CD4-positive, alpha-beta T cell treated with Interleukin-21 for 1 hour (primary cell): Measurements from ENCODE around the gene PRM1.

Experiments
- DNase-seq: peaks from one replicate; pipeline ENCODE4 v3.0.0-alpha.2; 2020

The PRM1 gene

GRCh38 chr16:11280616-11281522 lies at the start of gene PRM1:
TSS of gene PRM1 (minus strand) at chr16:11281330. CDS start at chr16:11281238, 92 bp downstream.
- no peak for DNase-seq

GRCh38 chr16:11330526-11331237 lies 49.6 kb upstream of the PRM1 start:
- DNase-seq, result no peak

DNA sequence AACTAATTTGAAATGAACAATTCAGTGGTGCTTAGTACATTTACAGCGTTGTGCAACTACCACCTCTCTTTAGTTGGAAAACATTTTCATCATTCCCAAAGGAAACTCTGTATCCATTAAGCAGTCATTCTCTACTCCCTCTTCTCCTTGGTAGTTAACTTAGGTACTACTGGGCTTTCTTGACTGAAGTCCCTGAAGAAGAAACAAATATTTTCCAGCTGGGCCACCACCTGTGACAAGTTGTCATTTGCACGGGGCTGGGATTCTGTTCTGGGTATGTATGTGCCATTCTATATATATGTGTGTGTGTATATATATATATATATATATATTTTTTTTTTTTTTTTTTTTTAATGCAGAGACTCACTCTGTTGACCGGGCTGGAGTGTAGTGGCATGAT lies 48.8 kb upstream of the PRM1 start:
- DNase-seq, result no peak

DNA sequence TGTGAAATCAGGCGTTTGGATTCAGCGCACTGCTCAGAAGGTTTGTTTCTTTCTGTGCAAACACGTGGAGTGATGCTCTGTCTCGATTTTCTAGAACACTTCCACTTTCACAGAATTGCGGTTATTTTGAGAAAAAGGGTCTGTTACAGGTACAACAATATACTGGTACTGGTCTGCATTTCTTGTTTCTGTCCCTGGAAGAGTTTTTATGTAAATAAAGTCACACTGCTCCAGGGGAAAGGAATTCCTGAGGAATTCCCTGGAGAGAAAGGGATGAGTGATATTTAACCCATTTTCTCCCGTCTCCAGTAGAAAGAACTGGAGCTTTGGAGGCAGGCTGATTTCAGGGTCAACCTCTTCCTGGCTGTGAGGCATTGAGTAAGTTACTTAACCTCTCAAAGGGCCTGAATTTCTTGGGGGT lies 48.0 kb upstream of the PRM1 start:
- no peak for DNase-seq

GRCh38 chr16:11328172-11329070 lies 47.3 kb upstream of the PRM1 start:
- peak; percentile 47 for DNase-seq

DNA sequence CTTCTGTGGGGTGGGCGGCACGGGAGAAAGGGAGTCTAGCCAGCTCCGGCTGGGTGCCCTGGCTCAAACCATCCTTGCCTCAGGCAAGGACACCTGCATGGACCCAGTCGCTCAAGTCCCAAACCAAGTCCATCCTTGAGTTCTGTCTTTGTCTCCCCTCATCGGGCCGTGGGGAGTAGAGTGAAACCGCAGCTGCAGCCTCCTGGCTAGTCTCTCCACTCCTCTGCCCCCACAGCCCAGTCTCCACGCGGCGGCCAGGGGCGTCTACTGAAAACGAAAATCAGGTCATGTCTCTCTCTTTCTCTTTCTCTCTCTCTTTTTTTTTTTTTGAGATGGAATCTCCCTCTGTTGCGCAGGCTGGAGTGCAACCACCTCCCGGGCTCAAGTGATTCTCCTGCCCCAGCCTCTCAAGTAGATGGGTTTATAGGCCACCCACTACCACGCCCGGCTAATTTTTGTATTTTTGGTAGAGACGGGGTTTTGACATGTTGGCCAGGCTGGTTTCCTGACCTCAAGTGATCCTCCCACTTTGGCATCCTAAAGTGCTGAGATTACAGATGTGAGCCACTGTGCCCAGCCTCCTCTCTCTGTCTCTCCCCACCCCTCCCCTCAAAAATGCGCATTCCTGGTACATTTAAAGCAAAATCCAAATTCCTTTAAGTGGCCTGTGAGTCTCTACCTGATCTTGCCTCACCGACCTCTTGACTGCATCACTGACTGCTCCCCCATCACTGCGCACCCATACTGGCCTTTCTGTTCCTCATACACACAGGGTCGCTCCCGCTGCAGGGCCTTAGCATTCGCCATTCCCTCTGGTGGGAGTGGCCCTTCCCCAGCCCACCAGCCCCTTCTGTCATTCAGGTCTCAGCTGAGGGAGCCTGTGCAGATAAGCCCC lies 46.4 kb upstream of the PRM1 start:
- no peak for DNase-seq

DNA sequence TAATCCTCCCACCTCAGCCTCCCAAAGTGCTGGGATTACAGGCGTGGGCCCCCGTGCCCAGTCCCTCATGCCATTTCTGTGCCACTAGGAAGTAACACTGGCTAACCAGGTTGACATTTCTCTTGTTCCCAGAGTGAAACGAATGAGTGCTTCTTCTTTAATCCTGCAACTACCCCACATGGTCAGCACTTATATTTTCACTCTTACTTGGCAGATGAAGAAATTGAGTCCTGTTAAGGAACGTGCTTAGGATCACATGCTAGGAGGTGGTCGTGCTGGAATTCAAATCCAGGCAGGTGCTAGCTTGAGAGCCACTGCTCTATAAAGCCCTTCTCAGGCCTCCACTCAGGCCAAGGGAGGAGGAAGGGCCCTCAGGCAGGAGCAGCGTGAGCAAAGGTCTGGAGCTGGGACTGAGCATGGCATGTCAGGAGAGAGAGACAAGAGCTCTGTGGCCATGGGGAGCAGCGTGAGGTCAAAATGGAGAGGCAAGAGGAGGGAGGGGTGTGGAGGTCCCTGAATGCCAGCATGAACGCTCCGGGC lies 45.7 kb upstream of the PRM1 start:
- DNase-seq, result no peak

DNA sequence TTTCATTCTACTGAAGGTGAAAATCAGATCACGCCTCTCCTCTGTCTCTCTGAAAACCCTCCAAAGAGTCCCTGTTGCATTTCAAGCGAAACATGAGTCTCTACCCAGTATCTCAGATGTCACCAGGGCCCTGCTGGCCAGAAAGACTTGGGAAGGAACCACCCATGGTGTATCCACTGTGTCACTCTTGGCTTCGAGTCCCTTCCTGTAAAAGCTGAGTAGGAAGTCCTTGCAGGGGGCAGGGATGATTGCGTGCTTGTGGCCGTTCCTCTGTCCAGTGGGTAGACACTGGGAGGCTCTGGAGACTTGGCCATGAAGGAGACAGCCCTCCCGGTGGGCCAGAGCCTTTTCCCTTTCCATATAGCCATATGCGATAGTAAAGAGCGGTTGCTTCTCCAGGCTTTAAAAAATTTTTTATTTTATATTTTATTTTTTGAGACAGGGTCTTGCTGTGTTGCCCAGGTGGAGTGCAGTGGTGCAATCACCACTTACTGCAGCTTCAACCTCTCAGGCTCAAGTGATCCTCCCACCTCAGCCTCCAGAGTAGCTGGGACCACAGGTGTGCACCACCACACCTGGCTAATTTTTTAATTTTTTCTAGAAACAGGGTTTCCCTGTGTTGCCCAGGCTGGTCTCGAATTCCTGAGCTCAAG lies 45.1 kb upstream of the PRM1 start:
- no peak for DNase-seq

DNA sequence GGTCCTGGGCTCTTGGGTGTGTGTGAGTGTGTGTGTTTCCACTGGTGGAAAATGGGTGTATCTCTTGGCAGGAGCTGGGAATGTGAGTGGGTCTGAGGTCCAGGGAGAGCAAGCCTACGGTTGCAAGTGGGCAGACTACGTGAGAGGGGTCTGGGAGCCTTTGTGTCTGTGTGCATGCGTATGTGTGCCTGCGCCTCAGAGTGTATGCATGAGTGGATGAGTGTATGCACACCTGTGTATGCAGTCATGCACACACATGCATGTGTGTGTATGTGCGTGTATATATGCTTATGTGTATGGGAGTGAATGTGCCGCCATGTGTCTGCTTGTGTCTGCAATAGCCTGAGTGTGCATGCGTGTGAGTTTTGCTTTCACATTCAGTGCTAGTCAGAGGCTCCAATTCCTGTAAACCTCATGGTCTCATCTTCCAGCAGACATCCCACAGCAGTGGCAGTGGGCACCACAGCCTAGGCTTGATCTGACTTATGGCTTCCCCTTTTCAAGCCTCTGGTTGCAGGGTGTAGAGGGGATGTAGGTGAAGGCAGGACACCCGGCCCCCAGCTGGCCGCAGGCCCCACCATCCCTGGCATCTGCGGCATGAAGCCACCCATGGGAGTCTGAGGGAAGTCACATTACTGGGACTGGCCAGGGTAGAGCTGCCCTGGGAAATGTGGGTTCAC lies 44.4 kb upstream of the PRM1 start:
- no peak for DNase-seq

DNA sequence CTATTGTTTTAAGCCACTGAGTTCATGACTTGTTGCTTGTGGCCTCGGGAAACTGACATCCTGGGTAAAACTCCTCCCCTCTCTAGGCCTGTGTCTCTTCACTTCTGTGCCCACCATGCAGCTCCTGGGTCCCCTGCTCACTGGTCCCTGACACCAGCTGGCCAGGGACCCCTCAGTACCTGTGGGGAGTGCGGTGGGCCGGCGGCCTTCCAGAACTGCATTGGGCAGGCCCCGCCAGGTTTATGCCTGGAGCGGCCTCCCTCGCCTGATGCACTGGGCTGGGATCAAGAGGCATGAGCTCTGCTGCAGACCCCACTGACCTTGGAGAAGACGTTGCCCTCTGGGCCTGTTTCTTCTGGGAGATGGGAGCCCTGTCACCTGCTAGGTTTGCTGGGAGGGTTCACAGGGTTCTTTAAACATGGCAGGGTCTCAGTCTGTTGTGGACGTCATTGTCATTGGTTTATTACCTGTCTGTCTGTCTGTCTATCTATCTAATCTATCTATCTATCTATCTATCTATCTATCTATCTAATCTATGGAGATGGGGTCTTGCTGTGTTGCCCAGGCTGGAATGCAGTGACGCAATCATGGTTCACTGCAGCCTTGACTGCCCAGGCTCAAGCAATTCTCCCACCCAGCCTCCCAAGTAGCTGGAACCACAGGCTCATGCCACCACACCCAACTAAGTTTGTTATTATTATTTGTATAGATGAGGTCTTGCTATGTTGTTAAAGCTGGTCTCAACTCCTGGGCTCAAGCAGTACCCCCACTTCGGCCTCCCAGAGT lies 42.6 kb upstream of the PRM1 start:
- DNase-seq, result no peak

- DNase-seq, result no peak
Measured at GRCh38 chr16:11322823-11323222, 41.7 kb upstream of the PRM1 start.

- no peak for DNase-seq
Measured at GRCh38 chr16:11321662-11322061, 40.5 kb upstream of the PRM1 start.

DNA sequence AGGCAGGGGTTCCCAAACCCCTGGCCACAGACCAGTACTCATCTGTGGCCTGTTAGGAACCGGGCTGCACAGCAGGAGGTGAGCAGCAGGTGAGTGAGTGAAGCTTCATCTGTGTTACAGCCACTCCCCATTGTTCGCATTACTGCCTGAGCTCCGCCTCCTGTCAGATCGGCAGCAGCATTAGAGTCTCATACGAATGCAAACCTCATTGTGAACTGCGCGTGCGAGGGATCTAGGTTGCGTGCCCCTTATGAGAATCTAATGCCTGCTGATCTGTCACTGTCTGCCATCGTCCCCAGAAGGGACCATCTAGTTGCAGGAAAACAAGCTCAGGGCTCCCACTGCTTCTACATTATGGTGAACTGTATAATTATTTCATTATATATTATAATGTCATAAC lies 39.0 kb upstream of the PRM1 start:
- no peak for DNase-seq

DNA sequence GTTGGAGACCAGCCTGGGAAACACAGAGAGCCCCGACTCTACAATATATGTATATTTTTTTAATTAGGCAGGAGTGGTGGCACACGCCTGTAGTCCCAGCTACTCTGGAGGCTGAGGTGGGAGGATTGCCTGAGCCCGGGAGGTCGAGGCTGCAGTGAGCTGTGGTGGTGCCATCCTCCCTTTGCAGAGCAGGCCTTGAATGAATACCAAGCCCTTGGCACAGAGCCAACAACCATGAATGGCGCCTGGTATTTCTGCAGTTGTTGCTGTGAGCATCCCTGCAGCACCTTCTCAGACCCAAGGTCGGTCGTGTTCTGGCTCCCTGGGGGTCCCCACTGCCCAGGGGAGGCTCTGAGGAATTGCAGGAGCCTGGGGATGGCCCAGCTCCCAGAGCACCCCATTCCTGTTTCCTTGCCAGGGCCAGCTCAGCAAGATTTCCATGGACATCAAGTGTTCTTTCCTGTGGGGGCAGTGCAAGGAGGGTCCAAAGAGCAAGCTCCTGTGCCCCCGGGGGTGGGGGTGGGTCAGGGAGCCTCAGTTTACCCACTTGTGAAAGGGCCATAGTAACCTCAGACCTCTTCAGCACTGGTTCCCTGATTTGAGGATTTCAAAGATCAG lies 38.5 kb upstream of the PRM1 start:
- no peak for DNase-seq

- no peak for DNase-seq
Measured at GRCh38 chr16:11318817-11319216, 37.7 kb upstream of the PRM1 start.

GRCh38 chr16:11316331-11317015 lies 35.3 kb upstream of the PRM1 start:
- DNase-seq, result no peak

DNA sequence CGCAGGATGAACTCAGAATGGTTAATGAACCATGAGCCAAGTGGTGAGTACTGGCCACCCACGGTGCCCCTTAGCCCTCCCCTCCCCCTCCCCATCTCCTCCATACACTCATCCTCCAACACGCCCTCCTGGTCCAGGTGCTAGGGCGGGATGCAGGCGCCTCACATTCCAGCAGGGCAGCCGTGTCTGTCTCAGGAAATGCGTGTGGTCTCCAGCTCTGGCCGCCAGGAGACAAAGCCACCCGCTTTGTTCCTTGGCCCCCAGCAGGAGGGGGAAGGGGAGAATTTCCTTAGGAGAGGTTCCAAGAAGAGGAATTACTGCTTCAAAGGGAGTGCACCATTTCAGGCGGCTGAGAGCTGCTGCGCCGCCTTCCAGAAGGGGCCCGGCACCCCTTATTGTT lies 34.4 kb upstream of the PRM1 start:
- no peak for DNase-seq

GRCh38 chr16:11314309-11314894 lies 33.3 kb upstream of the PRM1 start:
- DNase-seq, result no peak
